B cell (primary cell): ENCODE data around the gene ENC1. TPM values are rescaled to one million over a fixed set of nuclear protein-coding genes. Genes with fewer than 3 reads are reported as not detected.

Experiments
- ATAC-seq: fragments of 200-7000 bp; cut with Tn5 transposase; one replicate; pipeline ENCODE4 v1.10.0; 2021; ENCODE audit warnings: low read depth, mild to moderate bottlenecking, moderate number of reproducible peaks, moderate library complexity
- CTCF ChIA-PET: fragments of 350-600 bp; sonication (Branson Sonifier 250); formaldehyde crosslinking; loops from one replicate; lab custom pipeline; 2021; ENCODE audit warnings: antibody characterized with exemption, inconsistent platforms; lab: Charles Lee
- POLR2A ChIA-PET: fragments of 350-600 bp; sonication (Branson Sonifier 250); formaldehyde crosslinking; loops from one replicate; lab custom pipeline; 2021; ENCODE audit warnings: antibody characterized with exemption; lab: Charles Lee
- DNase-seq: peaks from one replicate; pipeline ENCODE4 v3.0.0; 2013
- H2AFZ ChIP-seq: 2 replicates; pipeline ENCODE4 v1.6.1; 2012; ENCODE audit warnings: mild to moderate bottlenecking, low read depth, low read length; ENCODE audit not compliant: insufficient read depth, poor library complexity, severe bottlenecking
- H3K27ac ChIP-seq, 2 donors: 1 replicate in 1 of 2; 2 replicates in 1 of 2; pipeline ENCODE4 v1.5.1; 2012 to 2013; ENCODE audit warnings: low read length in 2 of 2, mild to moderate bottlenecking in 2 of 2, moderate library complexity in 1 of 2
- H3K27me3 ChIP-seq, 4 experiments: fragments of 200-600 bp in 1 of 4; sonication (generic) in 1 of 4; replicated peaks in 1 of 4; 1 replicate in 2 of 4; 2 replicates in 2 of 4; pipeline versions ENCODE4 v1.6.1 to v1.7.0; 2013 to 2016; ENCODE audit warnings: low read length in 3 of 4, mild to moderate bottlenecking in 2 of 4, mixed read lengths in 1 of 4, moderate library complexity in 1 of 4; ENCODE audit not compliant: insufficient read depth in 4 of 4, control insufficient read depth in 3 of 4; ENCODE audit errors: control extremely low read depth in 1 of 4
- H3K36me3 ChIP-seq, 2 experiments: replicated peaks in 1 of 2; 1 replicate in 1 of 2; 2 replicates in 1 of 2; pipeline versions ENCODE4 v1.6.1 to v1.7.1; 2013; ENCODE audit warnings: low read length in 1 of 2; ENCODE audit not compliant: insufficient read depth in 2 of 2, control insufficient read depth in 1 of 2; ENCODE audit errors: control extremely low read depth in 1 of 2, extremely low read depth in 1 of 2
- H3K4me1 ChIP-seq, 2 donors: fragments of 200-600 bp in 1 of 2; sonication (generic) in 1 of 2; 1 replicate in 1 of 2; 2 replicates in 1 of 2; pipeline versions ENCODE4 v1.5.1 to v1.6.1; 2013 to 2017; ENCODE audit warnings: low read length in 2 of 2; ENCODE audit not compliant: control insufficient read depth in 2 of 2, insufficient read depth in 2 of 2
- H3K4me2 ChIP-seq: replicated peaks from 2 replicates; pipeline ENCODE3; 2012; ENCODE audit warnings: mild to moderate bottlenecking, low read depth, low read length; ENCODE audit not compliant: poor library complexity, severe bottlenecking
- H3K4me3 ChIP-seq, 5 experiments: fragments of 200-600 bp in 1 of 5; sonication (generic) in 1 of 5; 1 replicate in 3 of 5; 2 replicates in 2 of 5; pipeline versions ENCODE4 v1.5.1 to v1.7.0; 2011 to 2016; ENCODE audit warnings: low read length in 4 of 5, mild to moderate bottlenecking in 4 of 5, low read depth in 2 of 5, control low read depth in 1 of 5, moderate library complexity in 1 of 5; ENCODE audit not compliant: insufficient read depth in 1 of 5; ENCODE audit errors: control extremely low read depth in 1 of 5, extremely low read depth in 1 of 5
- H3K79me2 ChIP-seq: fragments of 200-600 bp; sonication (generic); one replicate; pipeline ENCODE4 v1.6.0; 2016; ENCODE audit warnings: low read length; ENCODE audit not compliant: control insufficient read depth, insufficient read depth
- H3K9ac ChIP-seq: fragments of 200-600 bp; sonication (generic); 2 replicates; pipeline ENCODE4 v1.6.1; 2017; ENCODE audit warnings: mild to moderate bottlenecking, low read length, moderate library complexity
- H3K9me3 ChIP-seq, 3 donors: one replicate each; pipeline versions ENCODE4 v1.6.1 to v1.7.1; 2013; ENCODE audit warnings: low read length in 2 of 3; ENCODE audit not compliant: control insufficient read depth in 2 of 3, insufficient read depth in 1 of 3; ENCODE audit errors: control extremely low read depth in 1 of 3
- H4K20me1 ChIP-seq: 2 replicates; pipeline ENCODE4 v1.6.0; 2012; ENCODE audit warnings: mild to moderate bottlenecking, low read length; ENCODE audit not compliant: insufficient read depth, control insufficient read depth, poor library complexity, severe bottlenecking
- H3K27ac Mint-ChIP-seq: one replicate; pipeline ENCODE4 v1.8.0; 2021; ENCODE audit warnings: mixed read lengths
- H3K27me3 Mint-ChIP-seq: one replicate; pipeline ENCODE4 v1.8.0; 2021; ENCODE audit warnings: mixed read lengths
- H3K4me1 Mint-ChIP-seq: one replicate; pipeline ENCODE4 v1.8.0; 2021; ENCODE audit warnings: mixed read lengths
- H3K4me3 Mint-ChIP-seq: one replicate; pipeline ENCODE4 v1.8.0; 2021; ENCODE audit warnings: mixed read lengths
- H3K9me3 Mint-ChIP-seq: one replicate; pipeline ENCODE4 v1.8.0; 2022; ENCODE audit warnings: mixed read lengths; ENCODE audit not compliant: insufficient read depth
- CTCF ChIP-seq: fragments of 200-600 bp; IDR thresholded peaks from one replicate; pipeline ENCODE4 v1.8.0; 2022; ENCODE audit warnings: antibody characterized with exemption, mild to moderate bottlenecking
- EZH2 ChIP-seq: IDR thresholded peaks from 2 replicates; pipeline ENCODE4 v1.6.1; 2012; ENCODE audit warnings: borderline replicate concordance, low read depth, mild to moderate bottlenecking, moderate library complexity, low read length; ENCODE audit not compliant: insufficient read depth, poor library complexity, severe bottlenecking
- WGBS: methylation state at CpG from one replicate; pipeline ENCODE4 v1.1.5; 2013; ENCODE audit warnings: missing lambda C conversion rate; ENCODE audit not compliant: insufficient coverage; 5-methylcytosine and 5-hydroxymethylcytosine counted together
- intact Hi-C: fragments of 100-400 bp; cut with micrococcal nuclease; formaldehyde crosslinking; loops from one replicate; pipeline ENCODE4 v1.10.0; 2022
- polyA plus RNA-seq: library from polyadenylated mRNA; depleted of rRNA; stranded (reverse); fragments of >200 nt; gene quantifications from 2 replicates; pipeline ENCODE4 v1.2.3, GENCODE V29; 2012
- total RNA-seq, 2 donors: library from RNA; stranded (reverse); fragments of 120-200 nt in 1 of 2; gene quantifications; 1 replicate in 1 of 2; 2 replicates in 1 of 2; pipeline versions ENCODE4 v1.2.3 to v1.2.4, GENCODE V29; 2013 to 2022

Gene ENC1
- total and polyA plus RNA-seq, 2 donors (not counting 1 experiment from before 2014, with no cell fraction given) = 7.2 to 14.6 TPM

- H3K4me3 Mint-ChIP-seq = no peak overlapping the region
- no peak overlapping the region for H3K27ac Mint-ChIP-seq
- H3K79me2 ChIP-seq = no peaks in the 10 kb centered on the region
- no peak overlapping the region for H2AFZ ChIP-seq
- POLR2A ChIA-PET = no interaction called here
- TF ChIP-seq EZH2 = no peak
- no peak for TF ChIP-seq CTCF
- no peak overlapping the region for H3K4me2 ChIP-seq
- no CpG with 5 or more reads among the region's 6 CpGs for WGBS
- no peak for ATAC-seq
- no peaks in the 10 kb centered on the region for H3K9me3 ChIP-seq
- no peaks in the 10 kb centered on the region for H3K4me1 Mint-ChIP-seq
- H3K27me3 ChIP-seq = no peaks in the 10 kb centered on the region
- peaks cover 37% of the 10 kb centered on the region for H3K27me3 Mint-ChIP-seq
- no peak overlapping the region for H3K27ac ChIP-seq
- H4K20me1 ChIP-seq = no peaks in the 10 kb centered on the region
- DNase-seq = no peak
- no peaks in the 10 kb centered on the region for H3K4me1 ChIP-seq
- CTCF ChIA-PET = no interaction called here
- H3K4me3 ChIP-seq = no peak overlapping the region
- no peaks in the 10 kb centered on the region for H3K36me3 ChIP-seq
- no peaks in the 10 kb centered on the region for H3K9me3 Mint-ChIP-seq
- intact Hi-C loops = no loop called here
- no peak overlapping the region for H3K9ac ChIP-seq
Observed at GRCh38 chr5:74594137-74595040, 46.1 kb downstream of the ENC1 start.
